K562 (cell line): ENCODE measurements around the gene PRPF6. TPM values are rescaled to one million over a fixed set of nuclear protein-coding genes. Genes with fewer than 3 reads are reported as not detected.

Source experiments
- CBX1 ChIP-seq: sonication (generic); IDR thresholded peaks from 2 replicates; pipeline ENCODE4 v1.6.1; 2016; ENCODE audit warnings: antibody characterized with exemption, low read depth, mild to moderate bottlenecking
- CREM ChIP-seq: IDR thresholded peaks from 2 replicates; pipeline ENCODE4 v1.6.1; 2014; ENCODE audit warnings: antibody characterized with exemption, low read depth
- DPF2 ChIP-seq: fragments of 450-650 bp; IDR thresholded peaks from 2 replicates; pipeline ENCODE4 v1.6.1; 2016
- ETV6 ChIP-seq, 3 experiments: fragments of 150-350 bp in 1 of 3; sonication (generic) in 1 of 3; formaldehyde crosslinking in 1 of 3; IDR thresholded peaks; 2 replicates each; pipeline versions ENCODE4 v1.6.1 to v1.8.0; 2014 to 2022; ENCODE audit warnings: borderline replicate concordance in 2 of 3, low read depth in 2 of 3, antibody characterized with exemption in 1 of 3, low read length in 1 of 3, mild to moderate bottlenecking in 1 of 3, missing genetic modification reagents in 1 of 3
- FOSL1 ChIP-seq: fragments of 200-800 bp; sonication (Bioruptor generic); conservative IDR thresholded peaks from 2 replicates; pipeline ENCODE4 v1.6.1; 2016; ENCODE audit warnings: missing genetic modification characterization, missing compliant biosample characterization
- GABPA ChIP-seq: fragments of 200-800 bp; sonication (Bioruptor generic); conservative IDR thresholded peaks from 2 replicates; pipeline ENCODE4 v1.6.1; 2016; ENCODE audit warnings: low read depth, missing genetic modification characterization, missing compliant biosample characterization
- KDM1A ChIP-seq, 2 experiments: fragments of 450-650 bp; IDR thresholded peaks; 2 replicates each; pipeline ENCODE4 v1.6.1; 2016; ENCODE audit warnings: mild to moderate bottlenecking in 2 of 2
- MBD2 ChIP-seq: sonication (generic); IDR thresholded peaks from 2 replicates; pipeline ENCODE4 v1.6.1; 2016; ENCODE audit warnings: low read depth, borderline replicate concordance
- NBN ChIP-seq: fragments of 450-650 bp; IDR thresholded peaks from 2 replicates; pipeline ENCODE4 v1.6.1; 2016; ENCODE audit warnings: low read depth, mild to moderate bottlenecking
- POLR2AphosphoS2 ChIP-seq: IDR thresholded peaks from 2 replicates; pipeline ENCODE4 v1.6.1; 2012; ENCODE audit warnings: low read length, improper control_type of control experiment
- RBBP5 ChIP-seq: fragments of 200-600 bp; sonication (generic); IDR thresholded peaks from 2 replicates; pipeline ENCODE4 v1.6.1; 2012; ENCODE audit warnings: borderline replicate concordance, mild to moderate bottlenecking, low read length, control low read depth, inconsistent platforms; ENCODE audit not compliant: insufficient read depth, poor library complexity, severe bottlenecking
- RBM22 ChIP-seq: fragments of 200-400 bp; formaldehyde crosslinking; IDR thresholded peaks from 2 replicates; pipeline ENCODE4 v1.6.1; 2018; ENCODE audit warnings: low read length, low read depth; ENCODE audit not compliant: poor library complexity, severe bottlenecking
- RNF2 ChIP-seq: sonication (generic); IDR thresholded peaks from 2 replicates; pipeline ENCODE4 v1.6.1; 2016
- polyA plus RNA-seq, 8 experiments: library from polyadenylated mRNA; depleted of rRNA in 4 of 8; stranded (reverse) in 5 of 8; unstranded in 3 of 8; fragments of >200 nt; fragmentation: Nextera tagmentation in 2 of 8; fragmentation: Illumina TruSeq in 1 of 8; extraction: Ambion mirVana in 2 of 8; extraction: Trizol in 1 of 8; gene quantifications; 2 replicates each; pipeline versions ENCODE4 v1.2.1 to v1.2.3, GENCODE V29; 2011 to 2014; ENCODE audit warnings: inconsistent platforms in 1 of 8, missing spikeins in 1 of 8
- total RNA-seq, 7 experiments: library from RNA; depleted of rRNA in 6 of 7; stranded (reverse); fragments of >200 nt in 6 of 7; fragmentation: Illumina TruSeq in 2 of 7; extraction: Trizol in 2 of 7; gene quantifications; 2 replicates each; pipeline versions ENCODE4 v1.2.1 to v1.2.3, GENCODE V29; 2011 to 2021; ENCODE audit warnings: low replicate concordance in 1 of 7
- TF ChIP-seq, protein P1 (sequence below): sonication (generic); formaldehyde crosslinking; IDR thresholded peaks from 2 replicates; pipeline ENCODE4 v1.8.0; 2022; ENCODE audit warnings: mild to moderate bottlenecking, missing genetic modification reagents
- TF ChIP-seq, protein P2 (sequence below): fragments of 450-650 bp; IDR thresholded peaks from 2 replicates; pipeline ENCODE4 v1.7.0; 2016; ENCODE audit warnings: borderline replicate concordance
- TF ChIP-seq, protein P3 (sequence below): fragments of 250-450 bp; sonication (Bioruptor Pico); IDR thresholded peaks from 2 replicates; pipeline ENCODE4 v1.5.0; 2021
- TF ChIP-seq, protein P4 (sequence below), 2 experiments: fragments of 200-800 bp in 1 of 2; sonication (Bioruptor generic) in 1 of 2; sonication (generic) in 1 of 2; formaldehyde crosslinking in 1 of 2; IDR thresholded peaks in 1 of 2; conservative IDR thresholded peaks in 1 of 2; 2 replicates each; pipeline versions ENCODE4 v1.5.0 to v1.6.1; 2016 to 2020; ENCODE audit warnings: missing compliant biosample characterization in 1 of 2, missing genetic modification characterization in 1 of 2, missing genetic modification reagents in 1 of 2

Gene PRPF6
- total and polyA plus RNA-seq, 9 of the 15 experiments (the other 6 are each of a cell fraction or from before 2014, with no cell fraction given): 4.2 to 83.2 (median 59.9) TPM

DNA sequence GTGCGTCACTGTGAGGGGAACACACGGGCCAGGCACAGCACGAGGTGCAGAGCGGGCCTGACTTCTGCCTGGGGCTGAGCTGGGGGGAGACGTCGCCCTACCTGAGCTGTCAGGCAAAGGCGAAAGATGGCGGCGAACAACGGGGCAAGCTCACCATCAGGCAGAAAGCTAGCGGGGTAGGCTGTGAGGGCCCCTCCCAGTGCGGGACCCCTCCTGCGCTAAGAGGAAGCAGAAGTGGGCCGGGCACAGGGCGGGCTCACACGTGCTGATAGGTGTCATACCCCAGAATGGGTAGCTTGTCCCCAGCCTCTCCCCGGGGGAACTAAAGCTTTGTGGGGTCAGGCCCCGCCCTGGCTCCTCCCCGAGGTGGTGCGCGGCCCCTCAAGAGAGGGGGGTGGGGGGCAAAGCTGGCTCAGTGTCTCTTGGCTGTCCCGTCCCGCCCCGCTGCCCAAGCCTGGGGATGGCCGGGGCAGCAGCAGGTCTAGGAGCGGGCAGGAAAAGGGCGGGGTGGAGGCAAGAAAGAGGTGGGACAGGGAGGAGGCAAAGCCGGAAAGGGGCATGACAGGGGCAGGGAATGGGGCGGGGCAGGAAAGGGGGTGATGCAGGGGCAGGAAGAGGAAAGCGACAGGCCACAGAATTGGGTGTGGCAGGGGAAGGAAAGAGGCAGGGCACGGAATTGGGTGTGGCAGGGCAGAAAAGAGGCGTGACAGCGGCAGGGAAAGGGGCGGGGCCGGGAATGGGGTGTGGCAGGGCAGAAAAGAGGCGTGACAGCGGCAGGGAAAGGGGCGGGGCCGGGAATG, 39.5 kb upstream of the PRPF6 start (continued):
- TF ChIP-seq, protein P1, sequence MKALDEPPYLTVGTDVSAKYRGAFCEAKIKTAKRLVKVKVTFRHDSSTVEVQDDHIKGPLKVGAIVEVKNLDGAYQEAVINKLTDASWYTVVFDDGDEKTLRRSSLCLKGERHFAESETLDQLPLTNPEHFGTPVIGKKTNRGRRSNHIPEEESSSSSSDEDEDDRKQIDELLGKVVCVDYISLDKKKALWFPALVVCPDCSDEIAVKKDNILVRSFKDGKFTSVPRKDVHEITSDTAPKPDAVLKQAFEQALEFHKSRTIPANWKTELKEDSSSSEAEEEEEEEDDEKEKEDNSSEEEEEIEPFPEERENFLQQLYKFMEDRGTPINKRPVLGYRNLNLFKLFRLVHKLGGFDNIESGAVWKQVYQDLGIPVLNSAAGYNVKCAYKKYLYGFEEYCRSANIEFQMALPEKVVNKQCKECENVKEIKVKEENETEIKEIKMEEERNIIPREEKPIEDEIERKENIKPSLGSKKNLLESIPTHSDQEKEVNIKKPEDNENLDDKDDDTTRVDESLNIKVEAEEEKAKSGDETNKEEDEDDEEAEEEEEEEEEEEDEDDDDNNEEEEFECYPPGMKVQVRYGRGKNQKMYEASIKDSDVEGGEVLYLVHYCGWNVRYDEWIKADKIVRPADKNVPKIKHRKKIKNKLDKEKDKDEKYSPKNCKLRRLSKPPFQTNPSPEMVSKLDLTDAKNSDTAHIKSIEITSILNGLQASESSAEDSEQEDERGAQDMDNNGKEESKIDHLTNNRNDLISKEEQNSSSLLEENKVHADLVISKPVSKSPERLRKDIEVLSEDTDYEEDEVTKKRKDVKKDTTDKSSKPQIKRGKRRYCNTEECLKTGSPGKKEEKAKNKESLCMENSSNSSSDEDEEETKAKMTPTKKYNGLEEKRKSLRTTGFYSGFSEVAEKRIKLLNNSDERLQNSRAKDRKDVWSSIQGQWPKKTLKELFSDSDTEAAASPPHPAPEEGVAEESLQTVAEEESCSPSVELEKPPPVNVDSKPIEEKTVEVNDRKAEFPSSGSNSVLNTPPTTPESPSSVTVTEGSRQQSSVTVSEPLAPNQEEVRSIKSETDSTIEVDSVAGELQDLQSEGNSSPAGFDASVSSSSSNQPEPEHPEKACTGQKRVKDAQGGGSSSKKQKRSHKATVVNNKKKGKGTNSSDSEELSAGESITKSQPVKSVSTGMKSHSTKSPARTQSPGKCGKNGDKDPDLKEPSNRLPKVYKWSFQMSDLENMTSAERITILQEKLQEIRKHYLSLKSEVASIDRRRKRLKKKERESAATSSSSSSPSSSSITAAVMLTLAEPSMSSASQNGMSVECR (CRISPR knock-in tag): peak; percentile 59; the same call in 1 of the 2 replicates
- TF ChIP-seq, protein P2, sequence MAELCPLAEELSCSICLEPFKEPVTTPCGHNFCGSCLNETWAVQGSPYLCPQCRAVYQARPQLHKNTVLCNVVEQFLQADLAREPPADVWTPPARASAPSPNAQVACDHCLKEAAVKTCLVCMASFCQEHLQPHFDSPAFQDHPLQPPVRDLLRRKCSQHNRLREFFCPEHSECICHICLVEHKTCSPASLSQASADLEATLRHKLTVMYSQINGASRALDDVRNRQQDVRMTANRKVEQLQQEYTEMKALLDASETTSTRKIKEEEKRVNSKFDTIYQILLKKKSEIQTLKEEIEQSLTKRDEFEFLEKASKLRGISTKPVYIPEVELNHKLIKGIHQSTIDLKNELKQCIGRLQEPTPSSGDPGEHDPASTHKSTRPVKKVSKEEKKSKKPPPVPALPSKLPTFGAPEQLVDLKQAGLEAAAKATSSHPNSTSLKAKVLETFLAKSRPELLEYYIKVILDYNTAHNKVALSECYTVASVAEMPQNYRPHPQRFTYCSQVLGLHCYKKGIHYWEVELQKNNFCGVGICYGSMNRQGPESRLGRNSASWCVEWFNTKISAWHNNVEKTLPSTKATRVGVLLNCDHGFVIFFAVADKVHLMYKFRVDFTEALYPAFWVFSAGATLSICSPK: no peak
- TF ChIP-seq DPF2: peak; percentile 20; the same call in 1 of the 2 replicates
- peak; percentile 82; the same call in 1 of the 2 replicates for TF ChIP-seq POLR2AphosphoS2
- no peak for TF ChIP-seq RNF2
- peak in 1 of 2 experiments; percentile 27; a peak in 1 of 4 replicates for TF ChIP-seq ETV6 (IDR thresholded peaks at IDR 0.05; ENCODE audit: borderline replicate concordance in 1 of 2, low read depth in 2 of 2, low read length in 1 of 2)
- no peak for TF ChIP-seq ETV6 (CRISPR knock-in tag; IDR thresholded peaks at IDR 0.05; ENCODE audit: borderline replicate concordance)
- TF ChIP-seq KDM1A (IDR thresholded peaks at IDR 0.05): no peak
- TF ChIP-seq, protein P3, sequence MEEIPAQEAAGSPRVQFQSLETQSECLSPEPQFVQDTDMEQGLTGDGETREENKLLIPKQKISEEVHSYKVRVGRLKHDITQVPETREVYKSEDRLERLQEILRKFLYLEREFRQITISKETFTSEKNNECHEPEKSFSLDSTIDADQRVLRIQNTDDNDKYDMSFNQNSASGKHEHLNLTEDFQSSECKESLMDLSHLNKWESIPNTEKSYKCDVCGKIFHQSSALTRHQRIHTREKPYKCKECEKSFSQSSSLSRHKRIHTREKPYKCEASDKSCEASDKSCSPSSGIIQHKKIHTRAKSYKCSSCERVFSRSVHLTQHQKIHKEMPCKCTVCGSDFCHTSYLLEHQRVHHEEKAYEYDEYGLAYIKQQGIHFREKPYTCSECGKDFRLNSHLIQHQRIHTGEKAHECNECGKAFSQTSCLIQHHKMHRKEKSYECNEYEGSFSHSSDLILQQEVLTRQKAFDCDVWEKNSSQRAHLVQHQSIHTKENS: no peak
- peak; percentile 89 for TF ChIP-seq GABPA (tag)
- TF ChIP-seq MBD2: peak; percentile 60; the same call in 1 of the 2 replicates
- peak; percentile 76 for TF ChIP-seq RBM22
- no peak for TF ChIP-seq RBBP5
- peak; percentile 56; the same call in 1 of the 2 replicates for TF ChIP-seq NBN
- no peak for TF ChIP-seq FOSL1 (tag)
- peak; percentile 36; the same call in 1 of the 2 replicates for TF ChIP-seq CREM
- TF ChIP-seq, protein P4, sequence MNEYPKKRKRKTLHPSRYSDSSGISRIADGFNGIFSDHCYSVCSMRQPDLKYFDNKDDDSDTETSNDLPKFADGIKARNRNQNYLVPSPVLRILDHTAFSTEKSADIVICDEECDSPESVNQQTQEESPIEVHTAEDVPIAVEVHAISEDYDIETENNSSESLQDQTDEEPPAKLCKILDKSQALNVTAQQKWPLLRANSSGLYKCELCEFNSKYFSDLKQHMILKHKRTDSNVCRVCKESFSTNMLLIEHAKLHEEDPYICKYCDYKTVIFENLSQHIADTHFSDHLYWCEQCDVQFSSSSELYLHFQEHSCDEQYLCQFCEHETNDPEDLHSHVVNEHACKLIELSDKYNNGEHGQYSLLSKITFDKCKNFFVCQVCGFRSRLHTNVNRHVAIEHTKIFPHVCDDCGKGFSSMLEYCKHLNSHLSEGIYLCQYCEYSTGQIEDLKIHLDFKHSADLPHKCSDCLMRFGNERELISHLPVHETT (CRISPR knock-in tag; conservative IDR thresholded peaks at IDR 0.05 in 1 of 2, IDR thresholded peaks at IDR 0.05 in 1 of 2): no peak
- no peak for TF ChIP-seq CBX1
